IMR-90 (cell line): Measurements from ENCODE around the gene NCR2. TPM values are rescaled to one million over a fixed set of nuclear protein-coding genes. Genes with fewer than 3 reads are reported as not detected.

ENCODE experiments used
- ATAC-seq: fragments of 200-7000 bp; cut with Tn5 transposase; 2 replicates; pipeline ENCODE4 v1.9.1; 2020; ENCODE audit warnings: low read depth, mild to moderate bottlenecking, moderate library complexity
- BruUV-seq: library from RNA; stranded (reverse); fragments of 400-500 nt; replicated peaks from 2 replicates; lab custom pipeline; 2021; lab: Mats Ljungman, UMichigan
- CTCF ChIA-PET: fragments of 300-600 bp; formaldehyde crosslinking; extraction: SDS; loops from one replicate; lab custom pipeline; 2021; ENCODE audit warnings: antibody characterized with exemption; lab: Yijun Ruan, JAX
- POLR2A ChIA-PET: fragments of 300-600 bp; sonication (Branson Sonifier 250); formaldehyde crosslinking; loops from one replicate; lab custom pipeline; 2022; ENCODE audit warnings: antibody characterized with exemption; ENCODE audit not compliant: unreplicated experiment; lab: Charles Lee
- DNase-seq: peaks from one replicate; pipeline ENCODE4 v3.0.0; 2013
- H2AFZ ChIP-seq: replicated peaks from 2 replicates; pipeline ENCODE3; 2013; ENCODE audit warnings: low read length, mild to moderate bottlenecking; ENCODE audit not compliant: poor library complexity
- H2AK5ac ChIP-seq: 2 replicates; pipeline ENCODE4 v1.6.1; 2013; ENCODE audit warnings: low read depth, low read length, inconsistent platforms
- H2AK9ac ChIP-seq: replicated peaks from 2 replicates; pipeline ENCODE3; 2013; ENCODE audit warnings: mild to moderate bottlenecking, low read depth, low read length, moderate library complexity; ENCODE audit not compliant: poor library complexity
- H2BK120ac ChIP-seq: 2 replicates; pipeline ENCODE4 v1.6.1; 2013; ENCODE audit warnings: low read depth, low read length, inconsistent platforms
- H2BK15ac ChIP-seq: 3 replicates; pipeline ENCODE4 v1.6.1; 2013; ENCODE audit warnings: low read depth, low read length, inconsistent platforms
- H2BK20ac ChIP-seq: 2 replicates; pipeline ENCODE4 v1.6.1; 2013; ENCODE audit warnings: low read depth, mild to moderate bottlenecking, inconsistent platforms, low read length, moderate library complexity
- H2BK5ac ChIP-seq: 2 replicates; pipeline ENCODE4 v1.6.1; 2013; ENCODE audit warnings: mild to moderate bottlenecking, low read depth, low read length, inconsistent platforms; ENCODE audit not compliant: poor library complexity, severe bottlenecking
- H3K14ac ChIP-seq: replicated peaks from 2 replicates; pipeline ENCODE4 v1.6.1; 2013; ENCODE audit warnings: low read depth, low read length, inconsistent platforms
- H3K18ac ChIP-seq: 2 replicates; pipeline ENCODE4 v1.6.1; 2013; ENCODE audit warnings: low read depth, low read length, control low read depth
- H3K23ac ChIP-seq: 2 replicates; pipeline ENCODE4 v1.6.1; 2013; ENCODE audit warnings: low read depth, low read length, inconsistent platforms
- H3K27ac ChIP-seq: 2 replicates; pipeline ENCODE4 v1.5.1; 2013; ENCODE audit warnings: mild to moderate bottlenecking, control low read depth, low read length; ENCODE audit not compliant: insufficient read depth
- H3K27me3 ChIP-seq: 2 replicates; pipeline ENCODE4 v1.6.1; 2013; ENCODE audit warnings: low read length; ENCODE audit not compliant: control insufficient read depth, insufficient read depth
- H3K36me3 ChIP-seq: 2 replicates; pipeline ENCODE4 v1.6.1; 2013; ENCODE audit warnings: low read length, mixed read lengths; ENCODE audit not compliant: control insufficient read depth, insufficient read depth
- H3K4ac ChIP-seq: 2 replicates; pipeline ENCODE4 v1.6.1; 2013; ENCODE audit warnings: low read depth, low read length, inconsistent platforms
- H3K4me1 ChIP-seq: 2 replicates; pipeline ENCODE4 v1.6.1; 2013; ENCODE audit warnings: low read length, mixed read lengths; ENCODE audit not compliant: control insufficient read depth, insufficient read depth
- H3K4me2 ChIP-seq: 2 replicates; pipeline ENCODE4 v1.6.1; 2013; ENCODE audit warnings: low read depth, mild to moderate bottlenecking, control low read depth, low read length, moderate library complexity
- H3K4me3 ChIP-seq: 2 replicates; pipeline ENCODE4 v1.5.1; 2013; ENCODE audit warnings: low read depth, mild to moderate bottlenecking, control low read depth, low read length, moderate library complexity; ENCODE audit not compliant: insufficient read depth
- H3K56ac ChIP-seq: 2 replicates; pipeline ENCODE4 v1.6.1; 2013; ENCODE audit warnings: low read length, inconsistent platforms; ENCODE audit not compliant: insufficient read depth; ENCODE audit errors: extremely low read depth
- H3K79me1 ChIP-seq, 2 experiments: 2 replicates each; pipeline ENCODE4 v1.6.1; 2013; ENCODE audit warnings: low read length in 2 of 2, inconsistent platforms in 1 of 2, low read depth in 1 of 2
- H3K9ac ChIP-seq: 2 replicates; pipeline ENCODE4 v1.6.1; 2013; ENCODE audit warnings: low read depth, low read length, control low read depth
- H3K9me1 ChIP-seq: 2 replicates; pipeline ENCODE4 v1.6.1; 2013; ENCODE audit warnings: low read length, inconsistent platforms; ENCODE audit not compliant: insufficient read depth
- H3K9me3 ChIP-seq: 2 replicates; pipeline ENCODE4 v1.6.1; 2013; ENCODE audit warnings: low read length; ENCODE audit not compliant: control insufficient read depth, insufficient read depth
- H4K20me1 ChIP-seq: 2 replicates; pipeline ENCODE4 v1.6.1; 2013; ENCODE audit warnings: low read length, inconsistent platforms; ENCODE audit not compliant: insufficient read depth
- H4K5ac ChIP-seq: 2 replicates; pipeline ENCODE4 v1.6.1; 2013; ENCODE audit warnings: mild to moderate bottlenecking, low read depth, low read length, control low read depth
- H4K8ac ChIP-seq, 2 experiments: 2 replicates each; pipeline ENCODE4 v1.6.1; 2013; ENCODE audit warnings: low read depth in 2 of 2, low read length in 2 of 2, control low read depth in 1 of 2, inconsistent platforms in 1 of 2
- H4K91ac ChIP-seq: 2 replicates; pipeline ENCODE4 v1.6.1; 2013; ENCODE audit warnings: low read depth, low read length, inconsistent platforms; ENCODE audit not compliant: insufficient read depth
- BHLHE40 ChIP-seq: fragments of 150-350 bp; IDR thresholded peaks from 2 replicates; pipeline ENCODE4 v1.6.1; 2016; ENCODE audit warnings: mild to moderate bottlenecking, low read depth, low read length
- CHD1 ChIP-seq: IDR thresholded peaks from 2 replicates; pipeline ENCODE4 v1.6.1; 2012; ENCODE audit warnings: low read depth, low read length, improper control_type of control experiment
- FOS ChIP-seq: fragments of 150-350 bp; IDR thresholded peaks from 2 replicates; pipeline ENCODE4 v1.6.1; 2016; ENCODE audit warnings: low read depth, low read length
- MAZ ChIP-seq: IDR thresholded peaks from 2 replicates; pipeline ENCODE4 v1.6.1; 2012; ENCODE audit warnings: low read depth, mild to moderate bottlenecking, low read length, improper control_type of control experiment, moderate library complexity, borderline replicate concordance
- NFE2L2 ChIP-seq: fragments of 150-350 bp; IDR thresholded peaks from 2 replicates; pipeline ENCODE4 v1.6.1; 2016; ENCODE audit warnings: low read depth, mild to moderate bottlenecking, low read length
- POLR2A ChIP-seq: IDR thresholded peaks from 2 replicates; pipeline ENCODE4 v1.6.1; 2012; ENCODE audit warnings: mild to moderate bottlenecking, low read depth, low read length
- RAD21 ChIP-seq: IDR thresholded peaks from 2 replicates; pipeline ENCODE4 v1.6.1; 2012; ENCODE audit warnings: low read length, improper control_type of control experiment
- RCOR1 ChIP-seq: IDR thresholded peaks from 2 replicates; pipeline ENCODE4 v1.6.1; 2012; ENCODE audit warnings: mild to moderate bottlenecking, low read length, improper control_type of control experiment; ENCODE audit not compliant: insufficient replicate concordance
- SMC3 ChIP-seq: fragments of 150-350 bp; IDR thresholded peaks from 2 replicates; pipeline ENCODE4 v1.6.1; 2016; ENCODE audit warnings: low read depth, mild to moderate bottlenecking, antibody characterized with exemption, low read length, moderate library complexity
- WGBS, 2 experiments: methylation state at CpG; one replicate each; pipeline versions ENCODE4 v1.1.5 to v1.1.7; 2013; ENCODE audit warnings: missing lambda C conversion rate in 2 of 2; ENCODE audit not compliant: insufficient read length in 1 of 2; ENCODE audit errors: extremely low coverage in 2 of 2; 5-methylcytosine and 5-hydroxymethylcytosine counted together
- dilution Hi-C: fragments of 300-500 bp; cut with HindIII; formaldehyde crosslinking; loops from one replicate; pipeline ENCODE4 v1.14.3; 2018; ENCODE audit warnings: low sequenced_read_pairs; ENCODE audit not compliant: unreplicated experiment
- in situ Hi-C: fragments of 300-500 bp; cut with MboI; formaldehyde crosslinking; loops from 3 replicates; pipeline ENCODE4 v1.14.3; 2019; ENCODE audit warnings: low sequenced_read_pairs, inconsistent platforms, mixed read lengths
- intact Hi-C: fragments of 100-400 bp; cut with micrococcal nuclease; formaldehyde crosslinking; loops from 2 replicates; pipeline ENCODE4 v1.10.0; 2022
- polyA plus RNA-seq, 3 experiments: library from polyadenylated mRNA; depleted of rRNA; stranded (reverse); fragments of >200 nt; gene quantifications; 2 replicates each; pipeline ENCODE4 v1.2.3, GENCODE V29; 2012; ENCODE audit warnings: low replicate concordance in 1 of 3
- total RNA-seq: library from RNA; depleted of rRNA; stranded (reverse); fragments of >200 nt; gene quantifications from 2 replicates; pipeline ENCODE4 v1.2.3, GENCODE V29; 2012
- TF ChIP-seq, protein P1 (sequence below): conservative IDR thresholded peaks from 2 replicates; pipeline ENCODE4 v1.5.1; 2012; ENCODE audit warnings: mild to moderate bottlenecking, low read depth, low read length, improper control_type of control experiment
- TF ChIP-seq, protein P2 (sequence below): fragments of 150-350 bp; IDR thresholded peaks from 2 replicates; pipeline ENCODE4 v1.6.1; 2016; ENCODE audit warnings: low read depth, mild to moderate bottlenecking, low read length, moderate library complexity, borderline replicate concordance

NCR2 gene
- total and polyA plus RNA-seq, 2 of the 4 experiments (the other 2 are of a cell fraction) = not detected

DNA sequence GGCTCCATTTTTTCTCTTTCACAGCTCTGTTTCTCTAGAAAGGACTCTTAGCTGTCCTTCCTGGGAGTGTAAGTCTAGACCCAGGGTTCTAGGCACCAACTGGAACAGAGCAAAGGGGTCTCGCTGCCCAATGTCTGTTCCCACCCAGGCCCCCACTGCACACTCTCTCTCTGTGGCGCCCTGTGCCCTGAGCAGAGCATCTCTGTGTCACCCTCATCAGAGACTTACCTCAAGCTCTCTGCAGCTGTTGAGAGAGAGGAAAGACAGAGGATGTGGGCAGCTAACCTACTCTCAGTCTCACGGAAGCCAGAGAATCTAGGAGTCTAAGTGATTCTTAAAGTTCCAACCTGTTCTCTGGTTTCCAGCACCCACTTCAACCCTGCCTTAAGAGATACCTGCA lies 9.5 kb downstream of the NCR2 start:
- no peak overlapping the region for H3K4me2 ChIP-seq
- dilution Hi-C loops = no loop called here
- WGBS, 2 experiments = no CpG with 5 or more reads among the region's 3 CpGs

More for the DNA sequence above, 9.5 kb downstream of the NCR2 start:
- Histone ChIP-seq H2BK120ac (no peak overlapping the region), H2BK5ac (no peak overlapping the region), H2BK20ac (no peak overlapping the region), H3K9me1 (no peaks in the 10 kb centered on the region), H4K5ac (no peak overlapping the region), H3K4me3 (no peak overlapping the region), H3K4ac (no peak overlapping the region), H3K79me1 (no peaks in the 10 kb centered on the region), H2AK5ac (no peak overlapping the region), H3K36me3 (no peaks in the 10 kb centered on the region), H2AFZ (no peak overlapping the region), H3K27ac (no peak overlapping the region), H3K18ac (no peak overlapping the region), H2AK9ac (no peak overlapping the region), H4K20me1 (no peaks in the 10 kb centered on the region), H3K14ac (no peak overlapping the region), H2BK15ac (no peak overlapping the region), H3K27me3 (peaks cover 31% of the 10 kb centered on the region), H3K23ac (no peak overlapping the region), H3K4me1 (no peaks in the 10 kb centered on the region), H4K8ac (no peak overlapping the region), H3K9me3 (peaks cover 3% of the 10 kb centered on the region; the same call in 1 of the 2 replicates), H3K9ac (no peak overlapping the region), H3K56ac (no peak overlapping the region), H4K91ac (no peak overlapping the region)
- CTCF ChIA-PET = no interaction called here
- no TSS peak for BruUV-seq
- DNase-seq (no peak), ATAC-seq (no peak)
- in situ Hi-C loops = no loop called here
- POLR2A ChIA-PET = no interaction called here
- TF ChIP-seq MAZ (no peak), CHD1 (no peak), BHLHE40 (no peak), SMC3 (no peak), NFE2L2 (no peak), POLR2A (no peak), RAD21 (no peak), FOS (no peak), RCOR1 (no peak)
- TF ChIP-seq, protein P1, sequence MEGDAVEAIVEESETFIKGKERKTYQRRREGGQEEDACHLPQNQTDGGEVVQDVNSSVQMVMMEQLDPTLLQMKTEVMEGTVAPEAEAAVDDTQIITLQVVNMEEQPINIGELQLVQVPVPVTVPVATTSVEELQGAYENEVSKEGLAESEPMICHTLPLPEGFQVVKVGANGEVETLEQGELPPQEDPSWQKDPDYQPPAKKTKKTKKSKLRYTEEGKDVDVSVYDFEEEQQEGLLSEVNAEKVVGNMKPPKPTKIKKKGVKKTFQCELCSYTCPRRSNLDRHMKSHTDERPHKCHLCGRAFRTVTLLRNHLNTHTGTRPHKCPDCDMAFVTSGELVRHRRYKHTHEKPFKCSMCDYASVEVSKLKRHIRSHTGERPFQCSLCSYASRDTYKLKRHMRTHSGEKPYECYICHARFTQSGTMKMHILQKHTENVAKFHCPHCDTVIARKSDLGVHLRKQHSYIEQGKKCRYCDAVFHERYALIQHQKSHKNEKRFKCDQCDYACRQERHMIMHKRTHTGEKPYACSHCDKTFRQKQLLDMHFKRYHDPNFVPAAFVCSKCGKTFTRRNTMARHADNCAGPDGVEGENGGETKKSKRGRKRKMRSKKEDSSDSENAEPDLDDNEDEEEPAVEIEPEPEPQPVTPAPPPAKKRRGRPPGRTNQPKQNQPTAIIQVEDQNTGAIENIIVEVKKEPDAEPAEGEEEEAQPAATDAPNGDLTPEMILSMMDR = no peak
- TF ChIP-seq, protein P2, sequence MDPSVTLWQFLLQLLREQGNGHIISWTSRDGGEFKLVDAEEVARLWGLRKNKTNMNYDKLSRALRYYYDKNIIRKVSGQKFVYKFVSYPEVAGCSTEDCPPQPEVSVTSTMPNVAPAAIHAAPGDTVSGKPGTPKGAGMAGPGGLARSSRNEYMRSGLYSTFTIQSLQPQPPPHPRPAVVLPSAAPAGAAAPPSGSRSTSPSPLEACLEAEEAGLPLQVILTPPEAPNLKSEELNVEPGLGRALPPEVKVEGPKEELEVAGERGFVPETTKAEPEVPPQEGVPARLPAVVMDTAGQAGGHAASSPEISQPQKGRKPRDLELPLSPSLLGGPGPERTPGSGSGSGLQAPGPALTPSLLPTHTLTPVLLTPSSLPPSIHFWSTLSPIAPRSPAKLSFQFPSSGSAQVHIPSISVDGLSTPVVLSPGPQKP = no peak
- intact Hi-C loops = no loop called here
